GM19023 (cell line): ENCODE data around the gene ANO4.

Source experiments
- ATAC-seq: cut with Tn5 transposase; IDR thresholded peaks from one replicate; pipeline ENCODE4 v1.9.1; 2021; ENCODE audit warnings: mild to moderate bottlenecking, moderate library complexity; ENCODE audit not compliant: unreplicated experiment

ANO4 gene

DNA sequence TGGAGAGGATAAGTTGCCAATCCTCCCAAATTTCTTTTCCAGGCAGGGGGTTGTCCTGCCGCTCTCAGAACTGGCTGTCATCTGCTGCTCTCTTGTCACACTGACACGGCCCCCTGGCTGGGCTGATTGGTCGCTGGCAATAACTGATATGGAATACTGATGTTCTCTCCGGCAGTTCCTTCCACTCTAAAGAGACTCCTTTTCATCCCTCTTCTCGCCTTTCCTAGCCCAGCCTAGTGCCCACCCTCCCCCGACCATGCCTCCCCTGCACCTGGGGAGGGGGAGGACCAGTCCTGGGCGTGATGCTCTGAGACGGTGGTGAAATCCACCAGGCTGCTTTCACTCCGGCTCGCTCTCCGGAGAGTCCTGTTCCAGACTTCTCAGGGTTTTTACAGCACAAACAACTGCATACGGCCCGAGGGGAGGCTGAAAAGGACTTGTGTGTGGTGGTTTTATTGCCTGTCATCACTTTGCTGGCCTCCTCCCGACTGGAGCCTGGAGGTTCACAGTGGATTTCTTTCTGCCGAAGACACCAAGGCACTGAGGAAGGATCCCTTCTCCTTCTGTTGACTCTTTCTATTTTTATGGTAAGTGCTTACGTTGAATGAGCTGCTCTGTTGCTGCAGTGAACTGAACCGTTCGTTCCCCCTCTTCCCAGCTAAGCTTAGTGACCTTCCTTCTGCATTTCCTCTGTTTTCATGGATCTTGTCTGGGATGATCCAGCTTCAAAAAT is at the start of gene ANO4:
TSS of gene ANO4 (plus strand) at position 336 of the 733 bp plus-strand sequence. CDS start 107,010 bp downstream, outside the sequence.
- ATAC-seq = no peak

GRCh38 chr12:100745378-100746071 is 49.1 kb upstream of the ANO4 start:
- ATAC-seq = no peak

DNA sequence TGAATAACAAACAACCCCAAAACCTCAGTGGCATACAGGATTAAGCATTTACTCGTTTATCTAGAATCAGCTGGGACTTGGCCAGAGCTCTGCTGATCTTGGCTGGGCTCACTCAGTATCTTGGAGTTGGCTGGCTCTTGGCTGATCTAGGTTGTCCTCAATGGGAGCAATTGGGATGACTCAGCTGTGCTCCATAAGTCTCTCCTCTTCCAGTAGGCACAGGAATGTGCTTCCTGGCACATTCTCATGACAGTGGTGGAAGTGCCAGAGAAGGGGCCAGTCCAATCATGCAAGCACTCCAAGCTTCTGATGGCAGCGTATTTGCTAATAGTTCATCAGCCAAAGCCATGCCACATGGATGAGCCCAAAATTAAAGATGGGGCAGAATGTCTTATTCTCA is 41.7 kb upstream of the ANO4 start:
- no peak for ATAC-seq

GRCh38 chr12:100753837-100754236 is 40.7 kb upstream of the ANO4 start:
- ATAC-seq = no peak

DNA sequence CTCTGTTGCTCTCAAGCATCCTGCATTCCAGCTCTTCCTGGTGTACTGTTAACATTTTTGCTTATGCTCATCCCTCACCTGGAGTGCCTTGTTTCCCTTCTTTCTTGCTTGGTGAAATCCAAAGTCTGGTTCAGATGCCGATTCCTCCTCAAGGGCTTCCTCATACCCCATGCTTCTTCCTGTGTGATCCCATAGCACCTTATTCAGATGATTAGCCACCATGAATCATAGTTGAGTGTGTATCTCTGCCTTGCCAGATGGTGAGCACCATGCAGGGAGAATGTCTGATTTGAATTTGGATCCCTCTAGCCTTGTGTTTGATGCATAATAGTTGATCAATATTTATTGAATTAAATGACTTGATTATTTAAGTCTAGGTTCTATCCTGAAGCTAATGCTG is 39.4 kb upstream of the ANO4 start:
- ATAC-seq = no peak

- no peak for ATAC-seq
These were observed 36.5 kb upstream of the ANO4 start for GRCh38 chr12:100758083-100758482.

- ATAC-seq = no peak
These were observed 27.2 kb upstream of the ANO4 start for GRCh38 chr12:100767371-100767770.

DNA sequence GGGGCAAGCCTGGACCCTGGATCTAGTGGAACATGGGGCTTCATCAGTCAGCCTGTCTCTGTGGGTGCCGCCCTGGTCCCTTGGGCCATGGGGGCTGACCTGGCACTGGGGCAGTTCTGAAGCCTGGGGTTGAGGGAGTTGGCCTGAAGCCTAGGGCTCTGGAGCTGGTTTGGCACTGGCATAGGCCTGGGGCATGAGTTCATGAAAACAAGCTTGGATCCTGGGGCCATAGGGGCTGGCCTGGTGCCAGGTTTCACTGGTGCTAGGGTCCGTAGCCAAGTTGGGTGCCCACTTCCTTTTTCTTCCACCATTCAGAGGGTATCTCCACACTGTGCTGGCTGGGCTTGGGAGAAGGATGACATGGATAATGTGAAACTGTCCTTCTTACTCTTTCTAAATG is 26.6 kb upstream of the ANO4 start:
- ATAC-seq = no peak

- ATAC-seq = no peak
These were observed 15.5 kb upstream of the ANO4 start for GRCh38 chr12:100778967-100779590.

DNA sequence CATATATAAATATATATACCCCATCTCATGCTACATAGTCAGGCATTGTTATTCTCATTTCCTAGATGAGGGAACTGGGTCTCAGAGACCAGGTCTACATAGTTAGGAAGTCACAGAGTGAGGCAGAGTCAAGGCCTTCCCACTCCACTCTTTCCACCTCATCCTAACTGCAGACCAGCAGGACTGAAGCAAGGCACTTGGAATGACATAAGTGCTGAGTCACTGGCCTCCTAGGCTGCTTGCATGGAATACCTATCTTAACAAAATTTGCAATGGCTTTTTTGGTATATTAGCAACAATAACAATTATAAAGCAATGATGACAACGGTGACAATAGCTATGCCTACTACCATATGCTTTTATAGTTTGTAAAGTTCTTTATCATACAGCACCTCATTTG is 5.4 kb upstream of the ANO4 start:
- no peak for ATAC-seq

- no peak for ATAC-seq
These were observed 4.6 kb upstream of the ANO4 start for GRCh38 chr12:100789975-100790374.

DNA sequence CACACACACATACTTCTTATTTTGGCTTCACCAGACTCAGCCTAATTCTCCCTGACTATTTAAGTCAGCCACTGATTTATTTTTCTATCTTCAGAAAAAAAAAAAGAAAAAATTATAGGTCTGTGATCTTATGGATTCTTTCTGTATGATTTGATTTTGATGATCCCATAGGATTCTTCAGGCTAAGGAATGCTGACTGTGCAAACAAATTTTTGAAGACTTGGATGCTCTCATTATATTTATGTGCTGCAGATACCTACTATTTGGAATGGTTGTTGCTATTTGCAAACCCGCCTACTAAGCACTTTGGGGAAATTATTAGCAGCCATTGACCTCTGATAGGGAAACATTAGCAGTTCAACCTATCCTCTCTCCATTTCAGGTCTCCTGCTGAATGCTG is 4.0 kb upstream of the ANO4 start:
- ATAC-seq = no peak

DNA sequence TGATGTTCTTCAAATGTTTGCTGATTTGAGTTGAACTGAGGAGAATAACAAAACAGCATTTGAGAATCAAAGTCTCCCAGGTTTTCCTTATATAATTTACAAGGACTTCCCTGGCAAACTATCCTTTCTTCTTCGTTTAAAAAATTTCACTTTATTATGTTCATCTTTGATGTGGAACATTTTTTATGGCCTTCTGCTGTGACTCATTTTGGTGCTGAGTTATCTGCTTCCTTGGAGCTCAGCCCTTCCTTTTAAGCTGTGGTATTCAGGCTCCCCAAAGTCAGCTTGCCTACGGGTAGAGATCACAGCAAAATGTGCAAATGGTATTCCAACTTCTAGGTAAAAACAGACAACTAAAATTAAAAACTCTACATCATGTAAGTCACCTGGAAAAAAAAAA is 1.4 kb upstream of the ANO4 start:
- ATAC-seq = no peak

GRCh38 chr12:100795174-100795799 is 711 bp downstream of the ANO4 start:
- ATAC-seq = no peak

GRCh38 chr12:100795800-100796179 is 1.2 kb downstream of the ANO4 start:
- ATAC-seq = no peak

GRCh38 chr12:100796621-100797020 is 2.0 kb downstream of the ANO4 start:
- ATAC-seq = no peak

DNA sequence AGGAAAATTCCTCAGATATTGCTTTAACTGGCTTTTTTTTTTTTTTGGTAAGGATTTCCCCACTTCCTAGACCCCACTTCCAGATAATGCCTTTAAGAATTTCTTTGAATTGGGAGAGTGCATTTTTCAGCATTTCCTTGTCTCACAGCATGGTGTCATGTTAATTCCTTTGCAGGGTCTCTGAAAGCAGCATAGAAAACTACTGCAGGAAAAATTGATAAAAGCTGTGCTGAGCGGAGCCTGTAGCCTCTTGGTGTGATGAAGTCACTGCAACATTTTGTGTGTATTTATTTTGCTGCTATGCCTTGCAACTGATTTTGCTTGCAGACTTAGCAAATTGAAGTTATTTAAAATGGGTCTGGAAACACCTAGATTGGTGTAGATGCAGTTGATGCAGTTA is 2.7 kb downstream of the ANO4 start:
- ATAC-seq = no peak

- no peak for ATAC-seq
These were observed 3.2 kb downstream of the ANO4 start for GRCh38 chr12:100797786-100798185.

- ATAC-seq = no peak
These were observed 3.9 kb downstream of the ANO4 start for GRCh38 chr12:100798286-100799160.

GRCh38 chr12:100799770-100800169 is 5.2 kb downstream of the ANO4 start:
- no peak for ATAC-seq

DNA sequence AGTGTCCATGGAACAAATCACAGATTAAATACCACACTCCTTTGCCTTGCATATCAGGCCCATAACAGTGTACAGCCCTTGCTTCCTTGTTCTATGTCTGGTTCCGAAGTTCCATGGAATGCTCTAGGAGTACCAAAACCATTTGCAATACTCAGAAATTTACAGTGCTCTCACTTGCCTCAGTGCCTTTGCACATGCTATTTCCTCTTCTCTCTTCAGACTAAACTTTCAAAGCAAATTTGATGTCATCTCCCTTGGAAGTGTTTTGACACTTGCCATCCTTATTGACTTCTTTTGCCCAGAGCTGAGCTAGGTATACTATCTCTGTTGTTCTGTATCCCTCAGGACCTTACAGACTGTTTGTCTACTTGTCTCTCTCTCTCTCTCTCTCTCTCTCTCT is 6.1 kb downstream of the ANO4 start:
- no peak for ATAC-seq
